ENCODE measurements around the gene PRELID3B.
A peak's percentile ranks its signal among the peaks of the same experiment; 100 is the strongest.

The PRELID3B gene

GRCh38 chr20:58992911-58993310 is 49.7 kb downstream of the PRELID3B start:
- FAIRE-seq: no peak

GRCh38 chr20:58991715-58992114 is 50.9 kb downstream of the PRELID3B start:
- FAIRE-seq: no peak

GRCh38 chr20:58990651-58991445 is 51.7 kb downstream of the PRELID3B start:
- FAIRE-seq: no peak

- FAIRE-seq: no peak
Measured at GRCh38 chr20:58989196-58989595, 53.4 kb downstream of the PRELID3B start.

GRCh38 chr20:58988565-58988882 is 54.1 kb downstream of the PRELID3B start:
- no peak for FAIRE-seq

GRCh38 chr20:58987790-58988564 is 54.6 kb downstream of the PRELID3B start:
- no peak for FAIRE-seq

- peak; percentile 43 for FAIRE-seq
Measured at GRCh38 chr20:58986968-58987517, 55.5 kb downstream of the PRELID3B start.

GRCh38 chr20:58986286-58986967 is 56.2 kb downstream of the PRELID3B start:
- FAIRE-seq: no peak

- FAIRE-seq: no peak
Measured at GRCh38 chr20:58985656-58986055, 56.9 kb downstream of the PRELID3B start.

GRCh38 chr20:58984691-58985090 is 57.9 kb downstream of the PRELID3B start:
- no peak for FAIRE-seq
